NOMO-1 treated with dmso at 0.1 percent for 144 hours (cell line): Measurements from ENCODE around the gene IL6.

Source experiments
- DNase-seq: peaks from one replicate; lab custom pipeline; 2025; ENCODE audit not compliant: unreplicated experiment; lab: John Stamatoyannopoulos, UW

IL6 gene

GRCh38 chr7:22726345-22726906, 574 bp upstream of the IL6 start:
- DNase-seq, result peak; percentile 54

GRCh38 chr7:22727714-22728035, 675 bp downstream of the IL6 start:
- DNase-seq, result no peak

- no peak for DNase-seq
Observed at GRCh38 chr7:22728401-22729029, 1.5 kb downstream of the IL6 start.

GRCh38 chr7:22729180-22729825, 2.3 kb downstream of the IL6 start:
- DNase-seq, result no peak

GRCh38 chr7:22730066-22730710, 3.2 kb downstream of the IL6 start:
- no peak for DNase-seq

- DNase-seq, result no peak
Observed at GRCh38 chr7:22730921-22731654, 4.1 kb downstream of the IL6 start.

- no peak for DNase-seq
Observed at GRCh38 chr7:22731766-22732165, 4.8 kb downstream of the IL6 start.

GRCh38 chr7:22732556-22733126, 5.6 kb downstream of the IL6 start:
- DNase-seq, result no peak

GRCh38 chr7:22733761-22734160, 6.8 kb downstream of the IL6 start:
- no peak for DNase-seq

GRCh38 chr7:22743014-22743413, 16.0 kb downstream of the IL6 start:
- no peak for DNase-seq

GRCh38 chr7:22751341-22751740, 24.3 kb downstream of the IL6 start:
- no peak for DNase-seq

- no peak for DNase-seq
Observed at GRCh38 chr7:22757338-22757994, 30.5 kb downstream of the IL6 start.

GRCh38 chr7:22758576-22758975, 31.6 kb downstream of the IL6 start:
- no peak for DNase-seq

- DNase-seq, result no peak
Observed at GRCh38 chr7:22759721-22760120, 32.7 kb downstream of the IL6 start.

- no peak for DNase-seq
Observed at GRCh38 chr7:22762866-22763265, 35.9 kb downstream of the IL6 start.

- DNase-seq, result no peak
Observed at GRCh38 chr7:22765609-22766008, 38.6 kb downstream of the IL6 start.

- no peak for DNase-seq
Observed at GRCh38 chr7:22771194-22771871, 44.3 kb downstream of the IL6 start.

- no peak for DNase-seq
Observed at GRCh38 chr7:22771872-22772228, 44.9 kb downstream of the IL6 start.

- no peak for DNase-seq
Observed at GRCh38 chr7:22772885-22773284, 45.9 kb downstream of the IL6 start.

- no peak for DNase-seq
Observed at GRCh38 chr7:22776964-22777363, 50.0 kb downstream of the IL6 start.
